ENCODE results near the gene ACTR6. TPM values are rescaled to one million over a fixed set of nuclear protein-coding genes. Genes with fewer than 3 reads are reported as not detected.

The ACTR6 gene
- 15.5 and 25.9 TPM in 2 replicates for total RNA-seq

DNA sequence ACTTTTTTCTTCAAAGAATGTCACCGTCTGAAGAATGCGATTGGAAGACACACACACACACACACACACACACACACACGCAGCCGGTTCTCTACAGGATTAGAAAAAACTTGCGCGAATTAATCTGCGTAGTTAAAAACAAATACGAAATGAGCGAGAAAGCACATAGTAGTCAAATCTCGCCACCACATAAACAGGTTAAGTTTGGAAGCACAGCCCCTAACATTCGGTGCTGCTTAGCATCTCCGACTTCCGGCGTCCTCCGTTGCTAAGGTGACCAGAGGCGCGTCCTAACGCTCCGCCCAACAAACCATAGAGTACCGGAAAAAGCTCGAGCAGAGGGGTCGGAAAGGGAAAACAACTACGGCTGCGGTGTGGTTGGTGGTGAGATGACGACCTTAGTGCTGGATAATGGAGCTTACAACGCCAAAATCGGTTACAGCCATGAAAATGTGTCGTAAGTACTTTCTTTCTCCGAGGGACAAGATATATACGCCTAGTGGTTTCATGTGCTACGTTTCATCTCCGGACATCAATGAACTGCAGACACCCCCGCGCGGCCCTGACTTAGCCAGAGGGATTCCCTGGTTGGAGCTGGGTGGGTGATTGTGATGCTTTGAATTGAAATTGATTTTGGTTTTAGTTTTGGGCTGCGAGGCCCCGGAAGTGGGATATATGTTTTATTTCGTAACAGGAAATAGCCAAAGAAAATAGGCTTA, at the start of gene ACTR6:
Gene ACTR6, plus strand, starts transcription at position 353 of the 719 bp plus-strand sequence. Its CDS starts 37 bp downstream, at position 390.

DNA sequence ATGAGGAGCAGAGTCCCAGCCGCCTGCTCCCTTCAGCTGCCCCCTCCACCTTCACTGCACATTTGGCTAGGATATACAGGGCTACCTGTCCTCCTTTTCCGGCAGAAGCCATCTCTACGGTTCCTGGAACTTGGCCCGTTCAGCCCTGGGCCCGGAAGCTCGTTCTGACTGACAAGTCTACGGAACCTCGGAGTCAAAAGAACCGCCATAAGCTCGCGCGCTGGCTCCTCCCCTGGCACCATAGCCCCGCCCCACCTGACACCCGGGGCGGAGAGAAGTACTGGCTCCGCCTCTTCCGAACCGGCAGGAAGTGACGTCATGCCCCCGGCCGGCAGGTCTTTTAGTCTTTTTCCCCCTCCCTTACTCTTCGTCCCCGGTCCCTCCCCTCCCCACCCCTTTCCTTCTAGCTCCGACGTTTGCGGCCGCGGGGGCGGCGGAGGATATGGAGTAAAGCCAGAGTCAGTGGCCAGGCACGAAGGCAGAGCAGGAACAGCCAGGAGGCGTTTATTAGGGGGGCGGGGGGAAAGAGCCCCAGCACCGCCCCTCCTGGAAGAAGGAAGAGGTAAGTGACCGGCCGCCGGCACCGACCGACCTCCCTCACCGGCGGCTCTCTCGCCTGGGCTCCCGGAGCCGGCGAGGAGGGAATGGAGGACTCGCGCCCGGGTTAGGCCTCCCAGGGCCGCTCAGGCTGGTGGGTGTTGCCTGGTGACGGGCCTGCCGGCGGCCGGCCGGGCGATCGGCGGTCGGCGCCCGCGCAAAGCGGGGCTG, 66.4 kb downstream of the ACTR6 start, which contains the start of the genes DEPDC4 and SCYL2:
Gene DEPDC4, minus strand, starts transcription at position 245 of the 768 bp plus-strand sequence. Its CDS starts 3 bp downstream, at position 242.
Gene SCYL2, plus strand, starts transcription at position 343 of the 768 bp plus-strand sequence. CDS start 15,794 bp downstream, outside the sequence.

Other genes with a start within 250 kb of the ACTR6 start
- 0.66 and 0.87 TPM in 2 replicates for gene ANKS1B, start 215.9 kb upstream of the ACTR6 start, total RNA-seq
- 45.5 and 47.6 TPM in 2 replicates for gene BLTP3B, start 57.9 kb upstream of the ACTR6 start, total RNA-seq
- 2.6 and 3.9 TPM in 2 replicates for gene DEPDC4, start 66.3 kb downstream of the ACTR6 start, total RNA-seq
- 38.0 and 41.5 TPM in 2 replicates for gene SCYL2, start 66.4 kb downstream of the ACTR6 start, total RNA-seq
- not detected in 2 replicates for gene SLC17A8, start 156.3 kb downstream of the ACTR6 start, total RNA-seq

Data from smooth muscle cell of trachea (primary cell).